ENCODE results near the gene THAP3.

The THAP3 gene

DNA sequence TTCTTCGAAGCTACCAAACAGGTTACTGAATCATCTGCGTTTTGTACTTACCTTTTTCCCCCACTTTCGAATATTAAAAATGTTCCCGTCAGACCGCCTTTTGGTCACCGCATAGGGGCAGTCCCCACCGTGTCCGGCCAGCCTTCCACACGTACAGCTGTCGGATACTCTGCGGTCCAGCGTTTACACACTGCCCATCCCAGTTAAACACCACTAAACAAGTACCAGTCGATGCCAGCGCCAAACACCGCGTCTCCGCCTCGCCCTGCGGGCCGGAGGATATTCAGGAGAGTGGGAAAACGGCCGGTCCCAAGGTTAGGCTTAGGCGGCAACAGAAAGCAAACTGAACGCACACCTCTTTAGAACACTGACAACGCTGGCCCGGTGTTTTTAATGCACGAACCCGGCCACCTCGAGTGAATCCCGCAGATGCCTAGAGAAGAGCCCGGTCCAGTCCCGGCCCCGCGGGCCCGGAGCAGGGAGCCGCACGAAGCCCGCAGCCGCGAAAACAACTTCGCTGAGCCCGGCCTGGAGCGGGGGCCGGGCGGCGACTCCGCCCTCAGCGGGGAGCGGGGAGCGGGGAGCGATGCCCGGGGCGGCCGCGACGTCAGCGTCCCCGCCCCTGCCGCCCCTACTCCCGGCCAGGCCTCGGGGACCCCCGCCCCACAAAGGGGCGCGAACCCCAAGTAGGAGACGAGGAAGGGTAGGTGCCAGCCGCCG, 11.9 kb upstream of the THAP3 start:
- DNase-seq (ENCODE audit: low spot score) = peak; percentile 86

DNA sequence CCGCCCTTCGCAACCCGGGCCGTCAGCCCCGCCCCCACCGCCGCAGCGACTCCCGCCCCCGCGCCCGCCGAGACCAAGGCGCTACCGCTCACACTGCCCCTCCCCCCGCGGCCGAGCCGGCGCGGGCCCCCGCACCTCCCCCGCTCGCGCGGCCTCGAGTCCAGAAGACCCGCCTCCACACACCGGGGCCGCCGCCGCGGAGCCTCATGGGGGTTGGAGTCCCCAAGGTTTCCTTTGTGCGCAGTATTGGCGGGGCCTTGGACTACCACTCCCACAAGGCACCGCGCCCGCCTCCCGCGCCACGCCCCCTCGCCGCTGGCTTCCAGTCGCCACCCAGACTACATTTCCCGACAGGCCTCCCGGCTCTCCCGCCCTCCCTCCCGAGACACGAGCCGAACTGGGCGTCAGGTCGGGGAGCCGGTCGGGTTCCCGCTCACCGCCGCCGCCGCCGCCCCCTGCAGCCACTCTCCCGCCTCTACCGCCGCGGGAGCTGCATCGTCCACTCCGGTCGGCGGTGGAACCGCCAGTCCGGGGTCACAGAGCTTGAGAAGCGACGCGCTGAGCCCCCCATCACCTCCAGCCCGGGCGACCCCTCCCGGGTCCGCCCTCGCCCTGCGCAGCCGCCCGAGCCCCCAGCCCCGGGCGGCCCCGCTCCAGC, 11.2 kb upstream of the THAP3 start, which contains the start of gene PHF13:
Gene PHF13, plus strand, starts transcription at position 371 of the 658 bp plus-strand sequence. CDS start 336 bp downstream, outside the sequence.
- DNase-seq (ENCODE audit: low spot score) = peak; percentile 99

DNA sequence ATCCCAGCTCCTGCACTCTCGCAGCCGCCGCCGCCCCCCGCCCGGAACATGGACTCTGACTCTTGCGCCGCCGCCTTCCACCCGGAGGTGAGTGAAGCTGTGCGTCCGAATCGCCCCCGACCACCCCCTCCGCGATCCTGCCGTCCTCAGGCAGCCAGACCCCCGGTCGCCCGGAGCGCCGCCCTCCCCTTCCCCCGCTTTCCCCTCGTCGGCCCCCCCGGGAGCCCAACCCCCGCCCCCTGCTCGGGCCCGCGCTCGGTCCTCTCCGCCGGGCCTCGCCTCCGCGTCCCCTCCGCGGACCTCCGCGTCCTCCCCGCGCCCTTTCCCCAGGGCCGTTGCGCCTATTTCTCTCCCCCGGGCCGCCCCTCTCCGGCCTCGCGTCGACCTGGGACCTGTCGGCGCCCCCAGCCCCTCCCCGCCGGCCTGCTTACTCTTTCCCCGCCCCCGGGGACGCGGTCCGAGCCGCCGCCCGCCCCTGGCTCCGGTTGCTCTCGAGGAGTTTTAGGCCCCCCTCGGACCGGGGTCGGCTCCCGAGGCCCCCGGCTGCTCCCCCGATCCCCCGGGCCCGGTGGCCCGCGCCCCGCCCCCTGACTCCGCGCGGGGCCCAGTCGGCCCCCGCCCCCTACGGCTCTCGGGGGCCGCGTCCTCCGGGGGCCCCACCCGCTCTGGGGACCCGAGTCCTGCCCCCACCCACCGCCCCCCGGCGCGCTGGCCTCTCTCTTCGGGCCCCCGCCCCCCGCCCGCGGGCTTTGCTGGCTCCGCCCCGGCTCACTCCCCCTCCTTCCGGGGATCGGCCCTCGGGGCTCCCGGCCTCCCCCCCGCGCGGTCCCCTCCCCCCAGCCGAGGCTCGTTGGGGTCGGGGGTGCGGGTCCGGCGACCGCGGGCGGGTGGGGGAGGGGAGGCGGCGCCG, 10.4 kb upstream of the THAP3 start:
- peak; percentile 77 for DNase-seq (ENCODE audit: low spot score)

DNA sequence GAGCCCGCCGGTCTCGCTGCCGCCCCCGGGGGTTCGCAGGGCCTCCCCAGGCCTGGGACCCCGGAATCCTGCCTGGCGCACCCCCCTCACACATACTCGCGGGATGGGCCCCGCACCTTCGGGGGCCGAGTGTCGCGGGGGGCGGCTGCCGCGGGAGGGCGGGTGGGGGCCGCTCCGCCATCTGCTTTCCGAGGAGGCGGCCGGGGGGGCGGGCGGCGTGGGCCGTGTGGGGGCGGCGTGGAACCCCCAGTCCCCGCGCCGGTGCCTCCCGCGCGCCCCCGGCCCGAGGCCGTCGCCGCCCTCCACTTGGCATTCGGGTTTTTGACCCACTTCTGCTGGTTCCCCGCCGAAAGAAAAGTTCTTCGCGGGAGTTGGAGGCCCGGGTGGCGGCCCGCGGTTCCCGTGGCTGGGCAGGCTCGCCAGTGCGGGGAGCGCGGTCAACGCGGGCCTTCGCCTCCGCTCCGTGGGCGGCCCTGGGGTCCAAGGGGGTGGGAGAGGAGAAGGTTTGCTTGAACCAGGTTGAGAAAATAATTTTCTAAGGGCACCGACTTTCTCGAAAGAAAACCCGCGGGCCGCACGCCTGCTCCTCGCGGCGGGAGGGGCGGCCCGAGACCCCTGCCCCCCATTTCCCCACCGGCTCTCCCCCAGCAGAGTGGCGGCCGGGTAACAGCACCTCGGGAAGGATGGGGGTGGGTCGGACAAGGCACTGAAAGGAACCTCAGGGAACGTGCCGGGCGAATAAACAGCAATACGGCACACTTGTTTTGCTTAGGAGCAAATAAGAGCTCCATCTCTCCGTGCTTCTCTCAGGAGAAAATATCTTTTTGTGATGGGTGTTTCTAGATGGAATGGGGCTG, 9.5 kb upstream of the THAP3 start:
- peak; percentile 34 for DNase-seq (ENCODE audit: low spot score)

DNA sequence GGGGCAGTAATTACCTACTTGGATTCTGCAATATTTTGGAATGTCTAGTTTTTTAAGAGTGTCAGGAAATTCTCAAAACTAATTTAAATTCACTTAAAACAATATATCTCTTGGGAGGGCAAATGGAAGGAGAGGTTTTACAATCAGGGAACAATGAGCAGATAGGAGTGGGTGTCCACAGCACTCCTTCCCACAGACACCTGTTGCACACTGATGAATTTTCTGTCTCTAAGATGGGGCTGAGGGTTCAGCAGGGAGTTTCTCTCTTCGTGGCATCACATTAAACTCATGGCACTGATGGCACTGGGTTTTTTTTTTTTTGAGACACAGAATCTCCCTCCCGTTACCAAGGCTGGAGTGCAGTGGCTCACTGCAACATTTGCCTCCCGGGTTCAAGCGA, 5.6 kb upstream of the THAP3 start:
- DNase-seq (ENCODE audit: low spot score) = no peak

DNA sequence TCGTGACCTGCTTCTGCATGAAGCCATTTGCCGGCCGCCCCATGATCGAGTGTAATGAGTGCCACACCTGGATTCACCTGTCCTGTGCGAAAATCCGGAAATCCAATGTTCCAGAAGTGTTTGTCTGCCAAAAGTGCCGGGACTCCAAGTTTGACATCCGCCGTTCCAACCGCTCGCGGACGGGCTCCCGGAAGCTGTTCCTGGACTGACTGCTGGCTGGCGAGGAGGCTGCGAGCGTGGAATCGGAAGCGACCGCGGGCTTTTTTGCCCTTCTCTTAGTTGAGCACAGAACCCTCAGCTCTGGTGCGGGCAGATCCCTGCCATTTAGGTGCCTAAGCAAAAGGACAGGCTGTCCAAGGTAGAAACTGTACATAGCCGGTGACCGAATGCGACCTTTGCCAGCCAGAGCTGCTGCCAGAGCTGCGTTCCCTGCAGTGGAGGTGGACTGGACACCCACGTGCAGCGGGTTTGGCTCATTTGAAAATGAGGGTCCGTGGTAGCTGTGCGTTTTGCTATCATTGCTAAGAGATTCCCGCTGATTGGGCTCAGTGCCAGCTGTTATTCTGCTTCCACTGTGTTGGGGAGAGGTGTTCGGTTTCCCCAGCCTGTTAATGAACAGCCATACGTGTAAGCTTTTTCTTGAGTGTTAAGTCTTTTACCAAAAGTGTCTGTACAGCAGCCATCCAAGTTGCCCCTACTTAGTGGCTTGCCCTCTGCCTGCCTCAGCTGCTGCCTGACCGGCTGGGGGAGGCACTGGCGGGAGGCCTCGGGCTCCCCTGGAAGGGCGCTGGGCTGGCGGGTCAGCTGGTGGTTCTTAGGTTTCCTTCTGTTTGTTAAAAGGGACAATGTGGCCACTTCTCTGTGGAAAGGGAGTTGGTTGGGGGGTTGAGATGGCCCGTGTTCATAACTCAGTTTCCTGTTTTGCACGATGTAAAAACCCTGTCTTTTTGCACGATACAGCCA, 3.0 kb upstream of the THAP3 start:
- no peak for DNase-seq (ENCODE audit: low spot score)

DNA sequence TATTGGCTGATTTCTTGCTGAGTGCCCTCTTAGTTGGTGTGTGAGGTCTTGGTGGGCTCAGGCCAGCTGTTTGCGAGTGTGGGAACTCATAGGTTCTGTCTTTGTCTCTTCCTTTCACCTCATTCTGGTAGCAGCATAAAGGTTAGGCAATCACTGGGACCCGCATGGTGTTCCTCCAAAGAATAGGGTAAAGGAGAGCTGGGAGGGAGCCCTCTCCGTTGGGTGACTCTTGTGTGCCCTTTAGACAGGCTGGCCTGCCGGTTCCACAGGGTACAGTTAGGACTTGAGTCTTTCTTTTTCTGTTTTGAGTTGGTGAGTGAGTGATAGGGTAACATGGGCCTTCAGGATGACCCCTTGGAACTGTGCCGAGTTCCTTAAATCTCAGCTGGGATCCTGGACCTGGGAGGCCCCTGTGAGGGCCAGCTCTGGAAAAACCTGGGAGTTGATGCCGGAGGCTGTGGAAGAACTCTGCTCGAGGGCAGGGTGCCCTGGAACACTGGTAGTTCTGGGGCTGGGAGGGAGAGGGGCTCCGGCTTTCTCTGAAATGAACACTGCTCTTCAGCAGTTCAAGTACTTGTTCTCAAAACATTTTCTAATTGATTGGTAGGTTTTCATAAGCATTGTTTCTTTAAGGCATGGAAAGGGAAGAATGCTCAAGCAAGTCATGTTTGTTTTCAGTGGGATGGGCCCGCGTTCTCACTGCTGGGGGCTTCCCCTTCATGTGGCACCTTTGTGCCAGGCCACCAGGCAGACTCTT, 2.1 kb upstream of the THAP3 start:
- DNase-seq (ENCODE audit: low spot score) = no peak

DNA sequence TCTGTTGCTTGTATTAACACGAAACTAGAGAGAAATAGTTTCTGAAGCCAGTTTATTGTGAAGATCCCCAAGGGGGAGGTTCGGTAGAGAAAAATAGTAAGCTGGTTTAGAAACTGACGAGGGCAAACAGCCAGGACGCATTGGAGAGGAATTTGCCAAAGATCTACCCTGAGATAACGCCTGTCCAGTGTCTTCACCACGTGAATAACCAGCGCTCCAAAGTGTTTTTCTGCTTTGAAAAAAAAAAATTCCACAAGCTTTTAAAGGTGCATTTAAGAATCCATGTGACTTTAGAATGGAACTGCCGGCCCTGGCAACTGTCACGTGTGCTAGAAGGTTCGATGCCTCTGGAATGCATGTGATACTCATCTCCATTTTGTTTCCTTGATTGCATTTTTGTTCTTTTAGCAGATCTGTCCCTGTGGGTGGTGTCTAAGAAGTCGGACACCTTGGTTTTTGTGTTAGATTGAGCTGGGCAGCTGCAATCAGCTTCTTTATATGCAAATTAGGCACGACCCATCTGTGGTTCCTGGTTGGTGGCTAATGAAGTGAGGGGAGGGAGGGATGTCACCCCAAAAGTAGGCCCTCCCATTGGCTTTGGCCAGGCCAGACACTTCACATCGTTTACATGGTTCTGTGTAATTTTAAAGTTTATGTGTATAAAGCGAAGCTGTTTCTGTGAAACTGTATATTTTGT, 1.3 kb upstream of the THAP3 start:
- no peak for DNase-seq (ENCODE audit: low spot score)

DNA sequence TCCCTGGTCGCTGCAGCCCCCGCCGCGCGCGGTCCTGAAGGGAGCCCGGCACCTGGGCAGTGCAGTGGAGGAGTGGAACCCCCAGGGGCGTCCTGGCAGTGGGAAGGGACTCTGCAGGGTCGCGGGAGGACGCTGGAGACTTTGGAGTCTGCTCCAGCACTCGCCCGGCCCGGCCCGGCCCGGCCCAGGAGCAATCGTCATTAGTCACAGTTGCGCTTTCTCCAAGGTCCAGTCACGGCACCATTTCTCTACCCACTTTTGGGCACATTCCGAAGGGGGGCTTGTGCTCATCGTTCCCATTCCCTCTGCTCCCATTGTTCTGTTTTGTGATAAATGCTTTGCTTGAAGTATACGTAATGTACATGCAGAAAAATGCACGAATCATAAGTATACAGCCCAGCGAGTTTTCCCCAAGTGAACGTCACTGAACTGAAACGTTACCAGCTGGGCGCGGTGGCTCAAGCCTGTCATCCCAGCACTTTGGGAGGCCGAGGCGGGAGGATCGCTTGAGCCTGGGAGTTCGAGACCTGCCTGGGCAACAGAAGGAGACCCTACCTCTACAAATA, 999 bp downstream of the THAP3 start:
- DNase-seq (ENCODE audit: low spot score) = peak; percentile 77

DNA sequence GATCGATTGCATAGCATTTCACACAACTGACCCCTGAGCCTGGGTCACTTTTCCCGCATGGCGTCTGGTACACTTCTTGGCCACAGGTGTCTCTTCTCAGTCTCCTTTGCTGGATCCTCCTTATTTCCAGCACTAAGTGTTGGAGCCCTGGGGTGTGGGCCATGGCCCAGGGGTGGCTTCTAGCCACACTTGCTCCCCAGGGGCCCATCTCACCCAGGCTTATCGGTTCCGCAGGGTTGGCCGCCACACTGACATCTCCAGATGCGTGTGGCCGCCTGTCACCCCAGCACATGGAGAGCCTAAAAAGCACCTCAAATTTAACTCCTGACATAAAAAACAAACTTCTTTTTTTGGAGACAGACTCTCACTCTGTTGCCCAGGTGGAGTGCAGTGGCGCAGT, 2.4 kb downstream of the THAP3 start:
- no peak for DNase-seq (ENCODE audit: low spot score)

DNA sequence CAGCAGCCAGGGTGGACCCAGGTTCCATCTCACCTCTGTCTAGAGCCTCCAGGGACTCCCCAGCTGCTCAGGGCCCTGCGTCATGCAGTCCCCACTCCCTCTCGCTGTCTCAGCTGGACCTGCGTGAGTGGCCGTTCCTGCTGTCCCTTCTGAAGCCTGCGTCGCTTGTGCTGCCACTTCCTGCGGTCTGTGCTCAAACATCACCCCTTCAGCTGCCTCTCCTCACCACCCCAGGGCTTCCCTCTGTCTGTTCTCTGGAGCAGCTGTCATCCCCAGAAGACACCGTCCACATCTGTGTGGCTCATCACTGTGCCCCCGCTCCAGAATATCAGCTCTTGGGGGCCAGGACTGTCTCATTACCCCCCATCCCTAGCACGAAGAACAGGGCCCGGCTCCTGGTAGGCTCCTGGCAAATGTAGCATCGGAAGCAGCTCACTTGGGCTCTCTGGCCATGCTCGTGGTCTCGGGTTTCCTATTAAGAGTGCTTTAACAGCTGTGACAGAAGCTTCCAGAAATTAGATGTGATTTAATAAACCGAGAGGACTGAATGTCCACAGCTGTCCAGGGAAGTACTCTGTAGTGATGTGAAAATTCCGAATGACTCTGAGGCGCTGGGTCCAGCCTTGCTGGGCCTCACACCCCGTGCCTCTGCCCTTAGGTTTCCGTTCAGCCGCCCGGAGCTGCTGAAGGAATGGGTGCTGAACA, 3.3 kb downstream of the THAP3 start:
- DNase-seq (ENCODE audit: low spot score) = no peak

DNA sequence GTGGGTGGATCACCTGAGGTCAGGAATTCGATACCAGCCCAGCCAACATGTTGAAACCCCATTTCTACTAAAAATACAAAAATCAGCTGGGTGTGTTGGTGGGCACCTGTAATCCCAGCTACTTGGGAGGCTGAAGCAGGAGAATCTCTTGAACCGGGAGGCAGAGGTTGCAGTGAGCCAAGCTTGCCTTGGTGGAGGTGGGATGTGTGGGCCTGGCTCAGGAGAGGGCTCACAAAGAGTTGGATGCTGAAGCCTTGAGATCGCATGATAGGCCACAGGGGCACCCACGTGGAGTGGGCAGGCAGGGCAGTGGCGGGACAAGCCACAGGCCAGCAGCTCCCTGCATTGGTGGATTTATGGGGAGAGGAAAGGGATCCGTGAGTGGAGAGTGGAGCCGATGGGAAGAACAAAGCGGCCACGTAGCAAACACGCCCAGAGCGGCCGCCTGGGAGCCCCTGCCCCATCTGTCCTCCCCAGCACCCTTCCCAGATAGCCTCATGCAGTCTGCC, 4.4 kb downstream of the THAP3 start:
- DNase-seq (ENCODE audit: low spot score) = no peak

DNA sequence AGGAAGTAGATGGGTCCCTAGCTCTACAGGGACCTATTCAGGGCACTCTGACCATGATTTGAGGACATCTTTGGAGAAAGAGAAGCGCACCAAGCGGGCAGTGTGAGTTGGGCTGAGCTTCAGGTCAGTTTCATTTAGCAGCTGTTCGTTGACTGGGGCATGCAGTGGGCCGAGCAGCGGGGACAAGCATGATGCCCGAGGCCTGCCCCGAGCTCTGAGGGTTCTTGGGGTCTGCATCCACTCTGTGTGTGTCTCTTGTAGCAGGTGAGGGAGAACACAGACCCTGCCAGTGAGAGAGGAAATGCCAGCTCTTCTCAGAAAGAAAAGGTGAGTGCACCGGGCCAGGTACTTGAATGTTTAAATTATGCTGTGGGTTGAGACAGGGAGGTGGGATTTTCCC, 5.4 kb downstream of the THAP3 start:
- DNase-seq (ENCODE audit: low spot score) = no peak

DNA sequence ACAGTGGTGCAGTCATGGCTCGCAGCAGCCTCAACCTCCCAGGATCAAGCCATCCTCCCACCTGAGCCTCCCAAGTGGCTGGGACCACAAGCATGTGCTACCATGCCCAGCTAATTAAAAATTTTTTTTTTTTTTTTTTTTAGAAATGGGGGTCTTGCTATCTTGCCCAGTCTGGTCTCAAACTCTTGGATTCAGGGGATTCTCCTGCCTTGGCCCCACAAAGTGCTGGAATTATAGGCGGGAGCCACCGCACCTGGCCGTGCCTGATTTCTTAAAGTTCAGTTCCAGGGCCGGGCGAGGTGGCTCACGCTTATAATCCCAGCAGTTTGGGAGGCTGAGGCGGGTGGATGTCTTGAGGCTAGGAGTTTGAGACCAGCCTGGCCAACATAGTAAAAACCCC, 6.4 kb downstream of the THAP3 start:
- no peak for DNase-seq (ENCODE audit: low spot score)

DNA sequence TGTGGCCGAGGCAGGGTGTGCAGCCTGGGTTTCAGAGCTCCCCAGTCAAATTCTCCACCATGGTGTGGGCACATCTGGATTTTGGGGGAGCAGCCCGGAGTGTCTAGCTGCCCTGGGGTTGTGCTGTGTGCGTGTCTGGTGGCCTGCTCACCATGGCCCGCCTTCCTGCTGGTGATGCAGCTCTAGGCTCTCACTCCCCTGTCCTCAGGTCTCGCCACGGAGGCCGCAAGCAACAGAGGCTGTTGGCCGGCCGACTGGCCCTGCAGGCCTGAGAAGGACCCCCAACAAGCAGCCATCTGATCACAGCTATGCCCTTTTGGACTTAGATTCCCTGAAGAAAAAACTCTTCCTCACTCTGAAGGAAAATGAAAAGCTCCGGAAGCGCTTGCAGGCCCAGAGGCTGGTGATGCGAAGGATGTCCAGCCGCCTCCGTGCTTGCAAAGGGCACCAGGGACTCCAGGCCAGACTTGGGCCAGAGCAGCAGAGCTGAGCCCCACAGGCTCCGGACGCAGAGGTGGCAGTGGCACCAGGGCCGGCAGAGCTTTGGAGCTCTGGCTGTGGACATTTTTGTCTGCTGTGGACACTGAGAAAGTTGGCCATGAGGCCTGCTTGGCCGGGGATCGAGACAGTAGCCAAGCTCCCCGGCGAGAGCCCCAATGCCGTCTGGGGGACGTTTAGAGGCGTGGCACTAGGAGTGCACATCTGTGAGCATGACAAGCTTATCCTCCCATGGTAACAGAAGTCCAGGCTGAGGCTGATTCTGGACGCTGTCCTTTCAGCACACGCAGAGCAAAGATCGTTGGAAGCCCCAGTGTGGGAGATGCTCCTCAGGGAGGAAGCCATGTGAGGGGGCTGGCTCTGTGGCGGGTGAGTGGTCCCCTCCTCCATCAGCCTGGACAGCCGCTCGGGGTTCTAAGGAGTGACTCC, 8.2 kb downstream of the THAP3 start:
- no peak for DNase-seq (ENCODE audit: low spot score)

DNA sequence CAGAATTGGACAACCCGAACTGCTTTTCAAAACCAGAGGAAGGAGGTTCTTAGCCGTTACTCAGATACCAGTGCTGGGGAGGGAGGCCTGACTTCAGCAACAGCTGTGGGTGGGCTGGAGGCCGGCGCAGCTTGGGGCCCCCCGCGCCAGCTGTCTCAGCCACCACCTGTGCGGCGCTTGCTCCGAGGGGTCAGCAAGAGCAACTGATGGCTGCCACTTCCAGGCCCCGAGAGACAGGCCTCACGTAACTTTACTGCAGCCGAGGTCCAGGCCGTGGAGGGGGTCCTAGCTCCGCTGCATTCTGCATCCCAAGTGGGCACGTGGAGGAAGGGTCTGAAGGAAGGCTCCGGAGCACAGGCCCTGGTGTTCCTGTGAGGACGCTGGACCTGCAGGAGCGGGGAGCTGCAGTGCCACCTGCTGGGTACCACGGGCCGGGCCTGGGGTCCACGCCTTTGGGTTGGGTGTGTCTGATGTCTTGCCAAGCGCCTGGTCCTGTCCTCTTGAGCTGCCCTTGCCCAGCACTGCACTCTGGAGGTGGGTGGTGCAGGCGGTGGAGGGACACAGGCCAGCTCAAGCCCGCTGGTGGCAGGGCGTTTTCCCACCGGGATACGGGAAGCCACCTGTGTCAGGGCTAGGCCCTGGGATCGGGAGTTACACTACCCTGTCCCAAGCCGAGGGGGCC, 9.8 kb downstream of the THAP3 start:
- DNase-seq (ENCODE audit: low spot score) = peak; percentile 46
